ENCODE measurements around the gene BMPR1A.

DNA sequence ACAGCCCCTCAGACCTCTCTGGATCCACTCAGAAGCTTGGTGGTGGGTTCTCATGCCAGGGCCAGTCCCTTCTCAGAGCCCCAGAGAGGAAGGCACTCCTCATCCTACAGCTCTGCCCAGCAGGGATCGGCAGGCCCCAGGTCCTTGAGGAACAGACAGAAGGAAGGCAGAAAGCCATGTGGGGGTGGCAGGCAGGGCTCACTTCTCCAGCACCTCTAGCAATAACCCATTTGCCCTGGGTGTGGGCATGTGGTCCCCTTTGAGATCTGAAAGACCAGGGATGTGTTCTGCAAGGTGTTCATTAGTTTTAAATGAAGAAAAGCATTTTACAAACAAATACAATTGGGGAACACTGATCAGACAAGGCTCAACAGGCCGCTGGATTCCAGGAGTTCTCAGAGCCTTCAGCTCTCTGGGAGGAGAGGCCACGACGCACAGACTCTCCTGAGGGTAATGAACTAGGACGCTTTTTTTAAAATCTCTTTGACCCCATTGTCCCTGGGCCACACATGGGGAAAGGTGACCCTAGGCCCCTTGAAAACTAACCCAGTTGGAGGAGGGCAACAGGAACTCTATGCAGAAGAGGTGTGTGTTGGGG, 47.5 kb upstream of the BMPR1A start:
- TF ChIP-seq, protein P1, sequence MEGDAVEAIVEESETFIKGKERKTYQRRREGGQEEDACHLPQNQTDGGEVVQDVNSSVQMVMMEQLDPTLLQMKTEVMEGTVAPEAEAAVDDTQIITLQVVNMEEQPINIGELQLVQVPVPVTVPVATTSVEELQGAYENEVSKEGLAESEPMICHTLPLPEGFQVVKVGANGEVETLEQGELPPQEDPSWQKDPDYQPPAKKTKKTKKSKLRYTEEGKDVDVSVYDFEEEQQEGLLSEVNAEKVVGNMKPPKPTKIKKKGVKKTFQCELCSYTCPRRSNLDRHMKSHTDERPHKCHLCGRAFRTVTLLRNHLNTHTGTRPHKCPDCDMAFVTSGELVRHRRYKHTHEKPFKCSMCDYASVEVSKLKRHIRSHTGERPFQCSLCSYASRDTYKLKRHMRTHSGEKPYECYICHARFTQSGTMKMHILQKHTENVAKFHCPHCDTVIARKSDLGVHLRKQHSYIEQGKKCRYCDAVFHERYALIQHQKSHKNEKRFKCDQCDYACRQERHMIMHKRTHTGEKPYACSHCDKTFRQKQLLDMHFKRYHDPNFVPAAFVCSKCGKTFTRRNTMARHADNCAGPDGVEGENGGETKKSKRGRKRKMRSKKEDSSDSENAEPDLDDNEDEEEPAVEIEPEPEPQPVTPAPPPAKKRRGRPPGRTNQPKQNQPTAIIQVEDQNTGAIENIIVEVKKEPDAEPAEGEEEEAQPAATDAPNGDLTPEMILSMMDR (IDR thresholded peaks at IDR 0.05), result no peak
- no peak for TF ChIP-seq POLR2A (IDR thresholded peaks at IDR 0.05)
